ENCODE results near the gene NCKAP5.

NCKAP5 gene

GRCh38 chr2:132969371-132969985 lies 598.8 kb downstream of the NCKAP5 start:
- DNase-seq = no peak

- DNase-seq = no peak
These were observed 602.8 kb downstream of the NCKAP5 start for GRCh38 chr2:132965460-132965859.

GRCh38 chr2:132963161-132963560 lies 605.1 kb downstream of the NCKAP5 start:
- DNase-seq = no peak

DNA sequence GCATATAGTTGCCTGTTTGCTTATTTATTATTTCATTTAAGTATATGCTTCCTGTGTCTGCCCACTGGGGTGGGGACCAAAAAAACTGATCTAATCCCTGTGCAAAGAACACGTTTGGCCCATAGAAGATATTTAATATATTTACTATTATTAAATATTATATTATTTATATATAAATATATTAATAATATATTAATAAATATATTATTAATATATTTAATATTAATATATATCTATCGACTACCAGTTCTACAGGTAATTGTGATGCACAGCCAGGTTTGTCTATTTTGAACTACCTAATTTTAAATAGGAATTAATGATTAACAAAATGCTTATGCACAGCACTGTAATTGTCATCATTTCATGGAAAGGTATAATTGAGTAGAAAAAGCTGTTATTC lies 609.4 kb downstream of the NCKAP5 start:
- DNase-seq = no peak

- DNase-seq = no peak
These were observed 612.2 kb downstream of the NCKAP5 start for GRCh38 chr2:132955871-132956615.

DNA sequence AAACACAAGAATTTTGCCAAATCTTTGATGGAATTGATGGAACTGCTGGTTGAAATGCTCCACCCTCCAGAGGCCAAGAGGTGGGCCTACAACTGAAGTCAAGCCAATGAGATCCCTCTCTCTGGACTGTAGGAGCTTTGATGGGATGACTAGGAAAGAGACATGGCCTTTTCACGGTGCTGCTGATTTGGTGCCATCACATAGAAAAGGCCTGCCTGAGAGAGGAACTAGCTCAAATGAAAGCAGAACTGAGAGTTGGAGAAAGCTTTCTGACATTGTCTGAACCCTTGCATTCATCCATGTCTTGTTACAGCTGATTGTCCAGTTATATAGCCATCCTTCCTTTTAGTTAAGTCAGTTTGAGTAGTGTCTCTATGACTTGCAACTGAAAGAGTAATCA lies 614.5 kb downstream of the NCKAP5 start:
- no peak for DNase-seq

DNA sequence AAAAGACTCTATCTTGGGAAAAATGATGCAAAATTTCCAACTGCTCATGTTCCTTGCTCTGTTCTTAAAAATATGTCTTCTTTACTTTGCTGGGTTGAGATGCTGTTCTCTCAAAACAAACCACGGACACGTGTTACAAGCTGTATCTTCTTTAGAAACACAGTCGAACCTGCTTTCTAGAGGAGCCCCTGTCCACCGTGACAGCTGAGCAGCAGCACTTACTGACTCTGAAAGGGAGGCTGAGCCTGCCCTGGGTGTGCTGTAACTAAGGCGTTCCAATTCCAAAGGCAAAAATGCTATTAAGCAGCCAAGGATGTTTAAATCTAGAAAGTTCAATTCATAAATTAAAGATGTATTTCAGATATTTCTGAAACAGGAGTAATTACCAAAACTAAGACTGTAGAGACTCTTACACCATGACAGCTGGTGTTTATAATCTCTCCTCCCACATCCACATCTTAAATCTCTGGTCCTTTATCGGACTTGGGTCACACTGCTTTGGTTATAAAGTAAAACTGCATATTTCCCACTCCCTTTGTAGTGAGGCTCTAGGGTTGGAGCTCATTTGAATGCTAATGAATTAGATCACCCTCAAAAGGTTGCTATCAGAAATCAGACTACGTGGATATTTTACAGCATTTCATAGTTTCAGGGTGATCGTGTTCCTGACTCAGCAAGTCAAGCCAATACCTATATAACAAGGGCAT lies 617.1 kb downstream of the NCKAP5 start:
- DNase-seq = no peak

GRCh38 chr2:132949108-132949507 lies 619.2 kb downstream of the NCKAP5 start:
- DNase-seq = no peak

DNA sequence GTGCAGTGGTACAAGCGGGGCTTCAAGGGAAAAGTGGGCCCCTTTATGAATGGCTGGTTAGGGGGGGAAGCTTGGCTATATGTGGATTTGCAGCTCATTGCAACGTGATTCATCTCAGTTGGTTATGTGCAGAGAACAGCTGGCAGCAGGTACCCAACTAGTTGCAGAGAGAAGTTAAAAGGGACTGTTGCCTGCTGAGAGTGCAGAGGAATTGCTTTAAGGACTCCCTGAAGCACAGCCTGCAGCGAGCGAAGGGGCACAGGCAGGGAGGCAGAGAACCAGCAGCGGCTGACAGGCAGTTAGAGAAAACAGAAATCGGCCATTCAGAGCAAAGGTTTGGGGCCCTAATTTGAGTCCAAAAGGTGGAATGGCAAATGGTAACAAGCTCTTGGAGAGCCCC lies 620.1 kb downstream of the NCKAP5 start:
- DNase-seq = no peak

- DNase-seq = no peak
These were observed 624.4 kb downstream of the NCKAP5 start for GRCh38 chr2:132943829-132944228.

DNA sequence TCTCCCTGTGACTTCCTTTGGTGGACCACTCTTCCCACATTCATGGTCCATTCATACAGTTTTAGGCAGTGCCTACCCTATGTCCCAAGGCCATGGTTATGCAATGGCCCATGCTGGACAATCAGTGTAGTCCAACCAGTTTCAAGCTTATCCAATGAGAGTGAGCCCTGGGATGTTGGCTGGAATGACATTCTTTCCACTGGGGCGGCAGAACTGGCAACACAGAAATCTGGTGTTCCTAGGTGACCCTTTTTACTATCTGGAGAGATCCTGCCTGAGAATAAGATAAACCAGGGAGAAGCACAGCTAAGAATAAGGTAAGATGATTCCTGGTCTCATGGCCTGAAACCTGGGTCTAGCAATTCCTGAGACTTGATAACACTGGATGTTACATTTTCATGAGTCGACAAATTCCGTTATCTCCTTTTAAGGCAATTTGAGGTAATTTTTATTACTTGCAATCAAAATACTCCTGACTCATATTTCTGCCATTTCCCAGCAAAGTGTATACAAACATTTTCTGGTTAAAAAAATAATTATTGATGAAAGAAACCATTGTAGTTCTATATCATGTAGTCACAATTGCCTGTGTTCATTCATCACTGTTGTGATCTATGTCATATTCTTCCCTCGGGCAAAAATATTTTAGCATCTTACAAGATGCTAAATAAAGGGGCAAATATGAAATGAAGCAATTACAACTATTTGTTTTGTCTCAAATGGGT lies 626.8 kb downstream of the NCKAP5 start:
- no peak for DNase-seq

GRCh38 chr2:132937629-132938028 lies 630.6 kb downstream of the NCKAP5 start:
- no peak for DNase-seq

- DNase-seq = no peak
These were observed 631.5 kb downstream of the NCKAP5 start for GRCh38 chr2:132936791-132937190.

GRCh38 chr2:132936261-132936660 lies 632.0 kb downstream of the NCKAP5 start:
- DNase-seq = no peak

- DNase-seq = no peak
These were observed 638.5 kb downstream of the NCKAP5 start for GRCh38 chr2:132929786-132930185.

DNA sequence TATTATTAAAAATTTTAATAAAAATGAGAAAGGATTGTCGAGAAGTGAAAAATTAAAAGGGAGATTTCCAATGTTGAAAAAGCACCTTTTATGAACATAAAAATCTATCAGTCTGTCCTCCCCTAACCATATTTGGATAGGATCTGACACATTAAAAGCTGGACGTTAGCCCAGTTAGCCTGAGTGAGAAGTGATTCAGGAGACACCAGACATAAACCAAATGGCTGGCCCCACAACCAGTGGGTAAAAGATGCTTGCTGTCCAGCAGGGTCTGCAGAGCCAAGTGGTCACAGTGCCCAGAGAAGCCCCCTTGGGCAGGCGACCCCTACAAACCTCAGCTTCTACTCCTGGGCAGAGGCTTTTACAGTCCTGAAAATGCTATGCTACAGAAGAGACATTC lies 644.5 kb downstream of the NCKAP5 start:
- DNase-seq = no peak

DNA sequence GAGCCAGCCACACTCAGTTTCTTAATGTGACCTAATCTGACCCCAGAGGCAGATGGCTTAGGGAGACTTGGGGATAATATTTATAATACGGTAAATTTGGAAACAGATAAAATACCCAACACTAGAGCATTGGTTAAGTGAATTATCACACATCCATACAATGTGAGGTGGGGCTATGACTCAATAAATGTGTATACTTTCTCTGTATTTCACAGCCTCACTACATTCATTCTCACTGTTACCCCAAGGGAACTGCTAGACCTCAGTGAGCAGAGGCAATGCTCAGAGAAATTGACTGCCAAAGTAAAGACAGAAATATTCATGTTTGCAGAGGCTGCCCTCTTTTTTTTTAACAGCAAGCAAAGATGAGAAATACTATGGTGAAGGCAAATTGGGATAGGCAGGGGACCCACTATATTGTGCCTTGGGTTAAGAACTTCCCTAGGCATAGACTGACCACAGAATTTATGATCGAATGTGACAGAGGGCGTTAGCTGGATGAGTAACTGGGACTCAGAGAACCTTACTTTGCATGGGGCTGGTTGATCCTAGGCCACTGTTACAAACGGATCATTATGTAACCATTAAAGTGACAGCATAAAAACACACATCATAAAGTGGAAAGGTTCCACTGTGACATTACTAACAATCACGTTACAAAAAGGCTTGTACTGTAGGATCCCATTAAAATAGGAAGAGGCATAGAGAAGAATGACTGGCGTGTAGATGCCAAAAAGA lies 652.3 kb downstream of the NCKAP5 start:
- DNase-seq = no peak

GRCh38 chr2:132911726-132912724 lies 656.2 kb downstream of the NCKAP5 start:
- no peak for DNase-seq

GRCh38 chr2:132910432-132910831 lies 657.8 kb downstream of the NCKAP5 start:
- DNase-seq = no peak

GRCh38 chr2:132909427-132909826 lies 658.8 kb downstream of the NCKAP5 start:
- DNase-seq = no peak

DNA sequence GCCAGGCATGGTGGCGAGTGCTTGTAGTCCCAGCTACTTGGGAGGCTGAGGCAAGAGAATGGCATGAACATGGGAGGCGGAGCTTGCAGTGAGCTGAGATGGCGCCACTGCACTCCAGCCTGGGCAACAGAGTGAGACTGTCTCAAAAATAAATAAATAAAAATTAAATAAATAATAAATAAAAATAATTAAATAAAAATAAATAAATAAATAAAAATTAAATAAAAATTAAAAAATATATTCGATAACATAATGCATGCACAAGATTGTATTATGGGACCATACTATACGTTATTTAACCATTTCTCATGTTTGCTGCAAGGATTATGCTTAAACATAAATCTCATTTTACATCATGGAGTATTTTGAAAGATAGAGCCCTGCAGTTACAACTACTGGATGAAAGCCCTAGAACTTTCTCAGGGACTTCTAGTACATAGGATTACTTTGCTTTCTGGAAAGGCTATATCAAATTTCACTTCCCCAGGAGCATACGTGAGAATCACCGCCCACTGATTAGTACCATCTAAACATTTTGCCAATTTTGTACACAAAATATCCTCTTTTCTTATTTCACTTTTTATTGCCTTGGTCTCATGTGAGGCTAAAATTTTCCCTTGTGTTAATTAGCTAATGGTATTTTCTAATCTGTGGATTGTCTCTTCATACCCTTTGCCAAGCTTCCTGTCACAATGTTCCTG lies 664.0 kb downstream of the NCKAP5 start:
- DNase-seq = no peak
